Activated CD4-positive, alpha-beta T cell treated with anti-CD3 and anti-CD28 coated beads for 24 hours (primary cell): ENCODE measurements around the gene UPK3BL2.
"Not testable (repeated sequence)": the region's sequence is repeated elsewhere in the genome, so short reads cannot be mapped to it uniquely, and the experiment has no call there.

Experiments used
- DNase-seq, 2 donors: peaks; one replicate each; pipeline ENCODE4 v3.0.0-alpha.2; 2020; ENCODE audit warnings: low read depth in 2 of 2

The UPK3BL2 gene

GRCh38 chr7:102493220-102493935 lies 50.1 kb downstream of the UPK3BL2 start:
- DNase-seq, result not testable (repeated sequence)

GRCh38 chr7:102490529-102491075 lies 52.9 kb downstream of the UPK3BL2 start:
- peak in 1 of 2 donors; percentile 57 for DNase-seq
